Adrenal gland (tissue), 12 donors: ENCODE results near the gene ROM1. TPM values are rescaled to one million over a fixed set of nuclear protein-coding genes. Genes with fewer than 3 reads are reported as not detected.

Experiments used
- DNase-seq, 7 donors: peaks; one replicate each; pipeline ENCODE4 v3.0.0-alpha.2; 2019 to 2020
- H3K27ac ChIP-seq, 5 donors: fragments of 200-600 bp; sonication (generic) in 4 of 5; 1 replicate in 3 of 5; 2 replicates in 2 of 5; pipeline versions ENCODE4 v1.5.1 to v1.8.0; 2016 to 2020; ENCODE audit warnings: mild to moderate bottlenecking in 1 of 5
- H3K27me3 ChIP-seq: fragments of 200-600 bp; 2 replicates; pipeline ENCODE4 v1.8.0; 2021
- H3K36me3 ChIP-seq, 2 donors: fragments of 200-600 bp; replicated peaks in 1 of 2; 1 replicate in 1 of 2; 2 replicates in 1 of 2; pipeline versions ENCODE4 v1.5.1 to v1.8.0; 2018 to 2022
- H3K4me1 ChIP-seq, 2 donors: fragments of 200-600 bp; replicated peaks in 1 of 2; 1 replicate in 1 of 2; 2 replicates in 1 of 2; pipeline versions ENCODE4 v1.5.1 to v1.8.0; 2018 to 2021
- H3K4me3 ChIP-seq, 4 donors: fragments of 200-600 bp; sonication (generic) in 3 of 4; one replicate each; pipeline ENCODE4 v1.5.1; 2016 to 2018
- H3K9me3 ChIP-seq, 3 donors: fragments of 200-600 bp; sonication (generic) in 1 of 3; replicated peaks in 1 of 3; 1 replicate in 2 of 3; 2 replicates in 1 of 3; pipeline versions ENCODE4 v1.5.1 to v1.8.0; 2016 to 2021
- CTCF ChIP-seq, 6 experiments: fragments of 450-650 bp in 4 of 6; fragments of 200-600 bp in 2 of 6; sonication (generic) in 1 of 6; IDR thresholded peaks; 1 replicate in 5 of 6; 2 replicates in 1 of 6; pipeline versions ENCODE4 v1.5.1 to v1.8.0; 2016 to 2021; ENCODE audit warnings: antibody characterized with exemption in 6 of 6, mild to moderate bottlenecking in 2 of 6, moderate library complexity in 1 of 6
- POLR2A ChIP-seq, 2 donors: fragments of 450-650 bp; IDR thresholded peaks; one replicate each; pipeline ENCODE4 v1.6.1; 2017; ENCODE audit warnings: antibody characterized with exemption in 2 of 2, mild to moderate bottlenecking in 2 of 2, moderate library complexity in 1 of 2
- WGBS, 4 donors: extraction: QIAGEN DNeasy Blood & Tissue Kit in 2 of 4; methylation state at CpG; one replicate each; pipeline versions ENCODE4 v1.1.5 to v1.1.7; 2013 to 2017; 5-methylcytosine and 5-hydroxymethylcytosine counted together
- intact Hi-C, 2 donors: fragments of 100-400 bp; cut with DNase I; formaldehyde crosslinking; loops; one replicate each; pipeline versions ENCODE4 v1.14.1 to v1.15.0; 2022 to 2023
- polyA plus RNA-seq, 3 donors: library from polyadenylated mRNA; stranded (reverse); fragments of 200-250 nt in 2 of 3; fragments of 350-450 nt in 1 of 3; fragmentation: Illumina TruSeq in 1 of 3; extraction: RNeasy Lipid Tissue Mini Kit (QIAGEN cat#74804) in 1 of 3; gene quantifications; one replicate each; pipeline ENCODE4 v1.2.3, GENCODE V29; 2013 to 2014
- total RNA-seq, 9 donors: library from RNA; depleted of rRNA in 4 of 9; stranded (reverse); fragments of >200 nt in 4 of 9; fragments of 120-200 nt in 1 of 9; fragmentation: NEBNext Ultra II Directional in 1 of 9; extraction: Animal tissue kit (Norgen Biotek cat#: 25700) in 1 of 9; gene quantifications; one replicate each; pipeline versions ENCODE4 v1.1.0 to v1.2.4, GENCODE V29; 2013 to 2023
- donor health status: healthy with polysubstance abuse.
- donor health status: Bipolar disorder and iron deficiency.
- donor health status: DM: yes; HTN: yes; CAD: no.
- donor health status: DM: no; HTN: no; CAD: no.
- donor health status: DM: no; HTN: no; CAD: no.
- donor health status: DM: yes; HTN: yes; CAD: no.

Gene ROM1
- total and polyA plus RNA-seq, 12 donors, result 1.6 to 22.3 (median 5.3) TPM

- no peak for DNase-seq
- TF ChIP-seq POLR2A (IDR thresholded peaks at IDR 0.05), result no peak
- TF ChIP-seq CTCF (IDR thresholded peaks at IDR 0.05), result no peak
- Histone ChIP-seq H3K4me3 (peak overlapping the region; percentile 40 to 87 (median 50)), H3K9me3 (no peaks in the 10 kb centered on the region), H3K4me1 (peaks cover 0 to 18% of the 10 kb centered on the region in 2 donors), H3K36me3 (peaks cover 0 to 27% of the 10 kb centered on the region in 2 donors), H3K27me3 (no peaks in the 10 kb centered on the region), H3K27ac (peak overlapping the region; percentile 40 to 96 (median 85))
- intact Hi-C loops, result no loop called here
- 32 to 35% (median 34%) methylated on average over 8 of the region's 8 CpGs for WGBS, 4 donors
These were observed 8.0 kb downstream of the ROM1 start for GRCh38 chr11:62621027-62621566.

- peak; percentile 98 to 99 (median 99) for DNase-seq
- H3K36me3 ChIP-seq, result peaks cover 0 to 27% of the 10 kb centered on the region in 2 donors
- peak within 1 kb of the TSS; percentile 61 to 96 (median 85) for H3K27ac ChIP-seq
- H3K27me3 ChIP-seq, result no peaks in the 10 kb centered on the region
- 1 to 2% (median 1%) methylated on average over 23 to 77 of the region's 77 CpGs for WGBS, 4 donors
- H3K4me1 ChIP-seq, result peaks cover 0 to 18% of the 10 kb centered on the region in 2 donors
- intact Hi-C loops, result no loop called here
- TF ChIP-seq POLR2A (IDR thresholded peaks at IDR 0.05) (peak; percentile 65 to 80), CTCF (IDR thresholded peaks at IDR 0.05) (peak in 4 of 6 experiments; percentile 24 to 45 (median 28))
- peak within 1 kb of the TSS; percentile 40 to 87 (median 50) for H3K4me3 ChIP-seq
- no peaks in the 10 kb centered on the region for H3K9me3 ChIP-seq
These were observed 8.8 kb downstream of the ROM1 start, which contains the start of gene B3GAT3 for GRCh38 chr11:62621567-62622470. B3GAT3 (minus strand) TSS chr11:62621986; CDS start chr11:62621947, 39 bp downstream.

GRCh38 chr11:62622476-62623089 is 9.5 kb downstream of the ROM1 start:
- DNase-seq, result no peak
- intact Hi-C loops, result no loop called here
- peaks cover 0 to 27% of the 10 kb centered on the region in 2 donors for H3K36me3 ChIP-seq
- 85 to 90% (median 87%) methylated on average over 7 of the region's 7 CpGs for WGBS, 4 donors
- TF ChIP-seq POLR2A (IDR thresholded peaks at IDR 0.05) (no peak), CTCF (IDR thresholded peaks at IDR 0.05) (no peak)
- peak overlapping the region; percentile 61 to 96 (median 85) for H3K27ac ChIP-seq
- peak overlapping the region in 2 of 4 donors; percentile 18 to 87 for H3K4me3 ChIP-seq
- peaks cover 0 to 18% of the 10 kb centered on the region in 2 donors for H3K4me1 ChIP-seq
- no peaks in the 10 kb centered on the region for H3K9me3 ChIP-seq
- H3K27me3 ChIP-seq, result no peaks in the 10 kb centered on the region

- DNase-seq, result no peak
- Histone ChIP-seq H3K4me1 (peaks cover 0 to under 1% of the 10 kb centered on the region in 2 donors), H3K9me3 (no peaks in the 10 kb centered on the region), H3K4me3 (no peak overlapping the region), H3K27ac (no peak overlapping the region), H3K27me3 (no peaks in the 10 kb centered on the region), H3K36me3 (peaks cover 0 to 78% of the 10 kb centered on the region in 2 donors)
- 85 to 93% (median 87%) methylated on average over 3 of the region's 3 CpGs for WGBS, 4 donors
- TF ChIP-seq POLR2A (IDR thresholded peaks at IDR 0.05) (no peak), CTCF (IDR thresholded peaks at IDR 0.05) (no peak)
- intact Hi-C loops, result no loop called here
These were observed 14.7 kb downstream of the ROM1 start for GRCh38 chr11:62627713-62628112.
